ENCODE measurements around the gene NAIF1.
"Not testable (repeated sequence)": the region's sequence is repeated elsewhere in the genome, so short reads cannot be mapped to it uniquely, and the experiment has no call there.

NAIF1 gene

DNA sequence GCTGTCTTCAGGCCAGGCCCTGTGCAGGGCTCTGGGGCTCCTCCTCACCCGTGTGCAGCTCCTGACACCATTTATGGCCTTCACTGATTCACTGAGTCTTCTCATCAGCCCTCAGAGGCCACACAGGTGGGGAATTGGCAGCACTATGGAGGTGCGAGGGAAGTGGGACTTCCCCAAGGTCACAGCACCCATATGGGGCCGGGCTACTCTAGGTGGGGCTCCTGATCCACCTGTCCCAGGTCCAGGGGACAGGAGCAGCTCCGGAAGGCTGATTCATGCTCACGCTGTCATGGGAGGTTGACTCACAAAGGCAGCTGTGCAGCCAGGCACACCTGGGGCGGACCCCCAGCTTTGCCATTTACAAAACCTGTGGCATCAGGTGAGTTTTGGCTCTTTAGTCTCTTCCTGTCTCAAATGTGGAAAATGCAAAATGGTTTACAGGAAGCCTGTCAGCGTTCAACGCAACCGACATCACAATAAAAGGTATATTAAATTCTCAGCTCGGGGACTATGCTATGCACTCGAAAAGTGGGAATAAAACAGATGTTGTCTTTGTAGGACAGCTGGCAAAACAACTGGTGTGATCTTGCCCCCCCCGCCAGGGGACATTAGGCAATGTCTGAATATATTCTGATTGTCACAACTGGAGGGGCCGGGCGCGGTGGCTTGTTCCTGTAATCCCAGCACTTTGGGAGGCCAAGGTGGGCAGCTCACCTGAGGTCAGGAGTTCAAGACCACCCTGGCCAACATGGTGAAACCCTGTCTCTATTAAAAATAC, 15.0 kb downstream of the NAIF1 start:
- Histone ChIP-seq H3K27ac (no peak overlapping the region), H3K27me3 (no peaks in the 10 kb centered on the region), H3K4me1 (peaks cover 0 to 26% (median 12%) of the 10 kb centered on the region in 4 donors), H3K36me3 (no peaks in the 10 kb centered on the region), H3K9me3 (no peaks in the 10 kb centered on the region), H3K4me3 (no peak overlapping the region)
- intact Hi-C loops (cut with DNase I; ENCODE audit: low total_unique reads) = no loop called here
- TF ChIP-seq, protein P1, sequence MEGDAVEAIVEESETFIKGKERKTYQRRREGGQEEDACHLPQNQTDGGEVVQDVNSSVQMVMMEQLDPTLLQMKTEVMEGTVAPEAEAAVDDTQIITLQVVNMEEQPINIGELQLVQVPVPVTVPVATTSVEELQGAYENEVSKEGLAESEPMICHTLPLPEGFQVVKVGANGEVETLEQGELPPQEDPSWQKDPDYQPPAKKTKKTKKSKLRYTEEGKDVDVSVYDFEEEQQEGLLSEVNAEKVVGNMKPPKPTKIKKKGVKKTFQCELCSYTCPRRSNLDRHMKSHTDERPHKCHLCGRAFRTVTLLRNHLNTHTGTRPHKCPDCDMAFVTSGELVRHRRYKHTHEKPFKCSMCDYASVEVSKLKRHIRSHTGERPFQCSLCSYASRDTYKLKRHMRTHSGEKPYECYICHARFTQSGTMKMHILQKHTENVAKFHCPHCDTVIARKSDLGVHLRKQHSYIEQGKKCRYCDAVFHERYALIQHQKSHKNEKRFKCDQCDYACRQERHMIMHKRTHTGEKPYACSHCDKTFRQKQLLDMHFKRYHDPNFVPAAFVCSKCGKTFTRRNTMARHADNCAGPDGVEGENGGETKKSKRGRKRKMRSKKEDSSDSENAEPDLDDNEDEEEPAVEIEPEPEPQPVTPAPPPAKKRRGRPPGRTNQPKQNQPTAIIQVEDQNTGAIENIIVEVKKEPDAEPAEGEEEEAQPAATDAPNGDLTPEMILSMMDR (IDR thresholded peaks at IDR 0.05) = no peak
- no peak for DNase-seq

DNA sequence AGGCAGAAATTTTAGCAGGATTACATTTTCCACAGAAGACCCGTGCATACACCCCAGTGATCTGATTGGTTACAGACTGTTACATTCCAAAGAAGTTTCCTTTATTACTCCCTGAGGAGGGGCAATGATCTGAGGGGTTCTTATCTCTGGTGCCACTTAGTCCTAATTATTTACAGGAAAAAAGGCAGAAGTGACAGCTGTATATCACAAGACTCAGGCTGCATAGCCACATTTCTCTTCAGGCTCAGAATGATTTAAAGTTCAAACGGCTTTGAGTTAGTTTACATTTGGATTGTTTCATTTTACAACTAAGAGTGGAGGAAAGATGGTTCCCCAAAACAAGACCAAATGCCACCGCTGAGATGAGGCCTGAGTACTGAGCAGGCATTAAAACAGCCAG, 17.3 kb downstream of the NAIF1 start:
- no peak for DNase-seq
- intact Hi-C loops (cut with DNase I; ENCODE audit: low total_unique reads) = no loop called here
- TF ChIP-seq, protein P1 (IDR thresholded peaks at IDR 0.05) = no peak
- Histone ChIP-seq H3K4me1 (peaks cover 0 to 3% (median under 1%) of the 10 kb centered on the region in 4 donors), H3K4me3 (no peak overlapping the region), H3K36me3 (no peaks in the 10 kb centered on the region), H3K27ac (no peak overlapping the region), H3K9me3 (no peaks in the 10 kb centered on the region), H3K27me3 (no peaks in the 10 kb centered on the region)

DNA sequence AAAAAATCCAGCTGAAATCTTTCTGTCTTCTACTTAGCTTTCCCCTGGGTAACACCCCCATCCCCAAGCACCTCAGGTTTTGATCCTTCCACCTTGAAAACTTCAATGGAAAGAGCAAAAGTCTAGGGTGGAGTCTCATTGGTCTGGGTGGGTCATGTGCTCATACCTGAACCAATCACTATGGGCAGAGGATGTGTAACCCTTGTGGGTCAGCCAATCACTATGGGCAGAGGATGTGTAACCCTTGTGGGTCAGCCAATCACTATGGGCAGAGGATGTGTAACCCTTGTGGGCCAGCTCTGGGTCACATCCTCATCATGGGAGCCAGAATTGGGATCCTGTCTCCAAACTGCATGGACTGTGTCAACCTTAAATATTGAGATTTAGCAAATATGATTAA, 18.5 kb downstream of the NAIF1 start:
- intact Hi-C loops (cut with DNase I; ENCODE audit: low total_unique reads) = no loop called here
- H3K27ac ChIP-seq = no peak overlapping the region

DNA sequence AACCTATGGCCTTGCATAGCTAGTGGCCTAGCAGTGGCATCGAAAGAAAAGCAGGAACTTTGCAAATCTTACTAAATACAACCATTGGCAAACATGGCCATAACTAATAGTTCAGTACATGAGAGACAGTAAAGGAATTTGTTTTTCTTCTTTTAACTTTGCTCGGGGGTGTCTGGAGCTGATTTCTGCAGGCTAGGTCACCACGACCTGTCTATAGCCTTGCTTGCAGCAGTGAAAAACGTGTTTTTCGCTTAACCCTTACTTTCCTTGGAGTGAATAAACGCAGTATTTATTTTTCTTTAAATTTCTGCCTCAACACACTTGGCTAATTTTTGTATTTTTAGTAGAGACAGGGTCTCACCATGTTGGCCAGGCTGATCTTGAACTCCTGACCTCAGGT, 19.9 kb downstream of the NAIF1 start:
- Histone ChIP-seq H3K36me3 (no peaks in the 10 kb centered on the region), H3K4me3 (no peak overlapping the region), H3K27ac (no peak overlapping the region), H3K27me3 (no peaks in the 10 kb centered on the region), H3K4me1 (no peaks in the 10 kb centered on the region), H3K9me3 (no peaks in the 10 kb centered on the region)
- DNase-seq = no peak
- TF ChIP-seq, protein P1 (IDR thresholded peaks at IDR 0.05) = no peak
- intact Hi-C loops (cut with DNase I; ENCODE audit: low total_unique reads) = no loop called here

More for the DNA sequence above, 18.5 kb downstream of the NAIF1 start:
- Histone ChIP-seq H3K36me3 (no peaks in the 10 kb centered on the region), H3K4me1 (no peaks in the 10 kb centered on the region), H3K9me3 (no peaks in the 10 kb centered on the region), H3K4me3 (no peak overlapping the region), H3K27me3 (no peaks in the 10 kb centered on the region)
- TF ChIP-seq, protein P1 (IDR thresholded peaks at IDR 0.05) = no peak
- no peak for DNase-seq

DNA sequence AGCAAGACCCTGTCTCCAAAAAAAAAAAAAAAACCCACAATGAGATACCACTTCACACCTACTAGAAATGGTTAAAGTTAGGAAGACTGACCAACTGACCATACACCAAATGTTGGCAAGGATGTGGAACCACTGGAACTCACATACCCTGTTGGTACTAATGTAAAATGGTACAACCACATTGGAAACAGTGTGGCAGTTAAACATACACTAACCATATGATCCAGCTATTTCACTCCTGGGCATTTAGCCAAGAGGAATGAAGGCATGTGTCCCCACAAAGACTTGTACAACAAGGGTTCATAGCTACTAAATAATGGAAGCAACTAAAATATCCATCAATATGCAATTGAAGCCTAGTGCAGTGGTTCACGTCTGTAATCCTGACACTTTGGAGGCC, 21.3 kb downstream of the NAIF1 start:
- intact Hi-C loops (cut with DNase I; ENCODE audit: low total_unique reads) = no loop called here
- no peak for DNase-seq
- Histone ChIP-seq H3K36me3 (no peaks in the 10 kb centered on the region), H3K4me3 (no peak overlapping the region), H3K27ac (no peak overlapping the region), H3K27me3 (no peaks in the 10 kb centered on the region), H3K9me3 (no peaks in the 10 kb centered on the region), H3K4me1 (no peaks in the 10 kb centered on the region)
- TF ChIP-seq, protein P1 (IDR thresholded peaks at IDR 0.05) = no peak

DNA sequence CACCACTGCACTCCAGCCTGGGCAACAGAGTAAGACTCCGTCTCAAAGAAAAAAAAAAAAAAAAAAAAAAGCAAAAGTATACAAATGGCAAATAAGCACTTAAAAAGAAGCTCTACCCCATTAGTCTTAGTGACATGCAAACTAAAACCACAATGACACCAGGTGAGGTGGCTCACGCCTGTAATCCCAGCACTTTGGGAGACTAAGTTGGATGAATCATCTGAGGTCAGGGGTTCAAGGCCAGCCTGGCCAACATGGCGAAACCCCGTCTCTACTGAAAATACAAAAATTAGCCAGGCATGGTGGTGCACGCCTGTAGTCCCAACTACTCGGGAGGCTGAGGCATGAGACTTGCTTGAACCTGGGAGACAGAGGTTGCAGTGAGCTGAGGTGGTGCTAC, 21.7 kb downstream of the NAIF1 start:
- DNase-seq; H3K27ac ChIP-seq; intact Hi-C loops (cut with DNase I; ENCODE audit: low total_unique reads); H3K36me3 ChIP-seq; H3K4me3 ChIP-seq; H3K9me3 ChIP-seq; H3K4me1 ChIP-seq; H3K27me3 ChIP-seq: not testable (repeated sequence)
